ENCODE measurements around the gene RNF146. TPM values are rescaled to one million over a fixed set of nuclear protein-coding genes. Genes with fewer than 3 reads are reported as not detected.

The RNF146 gene
- total RNA-seq, 1 donor from 2014 or later = 46.8 TPM

DNA sequence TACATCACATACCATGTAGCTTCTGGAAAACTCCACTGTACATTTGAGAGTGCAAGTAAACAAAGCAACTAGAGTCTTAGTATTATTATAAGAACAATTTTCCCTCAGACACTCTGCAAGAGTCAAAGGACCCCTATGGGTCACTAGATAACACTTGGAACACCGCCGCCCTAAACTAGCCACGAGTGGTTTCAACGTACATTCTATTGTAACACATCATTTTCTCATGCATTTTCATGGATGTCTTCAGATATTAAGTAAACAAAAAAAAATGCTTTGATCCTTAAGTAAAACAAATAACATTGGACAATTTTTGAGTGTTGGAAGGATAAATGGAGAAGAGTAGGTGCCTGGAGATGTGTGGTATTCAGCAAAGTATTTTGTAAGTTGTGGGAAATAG lies 3.2 kb upstream of the RNF146 start:
- H3K4me1 Mint-ChIP-seq (ENCODE audit: unreplicated experiment) = peaks cover 4% of the 10 kb centered on the region
- TF ChIP-seq, protein P1, sequence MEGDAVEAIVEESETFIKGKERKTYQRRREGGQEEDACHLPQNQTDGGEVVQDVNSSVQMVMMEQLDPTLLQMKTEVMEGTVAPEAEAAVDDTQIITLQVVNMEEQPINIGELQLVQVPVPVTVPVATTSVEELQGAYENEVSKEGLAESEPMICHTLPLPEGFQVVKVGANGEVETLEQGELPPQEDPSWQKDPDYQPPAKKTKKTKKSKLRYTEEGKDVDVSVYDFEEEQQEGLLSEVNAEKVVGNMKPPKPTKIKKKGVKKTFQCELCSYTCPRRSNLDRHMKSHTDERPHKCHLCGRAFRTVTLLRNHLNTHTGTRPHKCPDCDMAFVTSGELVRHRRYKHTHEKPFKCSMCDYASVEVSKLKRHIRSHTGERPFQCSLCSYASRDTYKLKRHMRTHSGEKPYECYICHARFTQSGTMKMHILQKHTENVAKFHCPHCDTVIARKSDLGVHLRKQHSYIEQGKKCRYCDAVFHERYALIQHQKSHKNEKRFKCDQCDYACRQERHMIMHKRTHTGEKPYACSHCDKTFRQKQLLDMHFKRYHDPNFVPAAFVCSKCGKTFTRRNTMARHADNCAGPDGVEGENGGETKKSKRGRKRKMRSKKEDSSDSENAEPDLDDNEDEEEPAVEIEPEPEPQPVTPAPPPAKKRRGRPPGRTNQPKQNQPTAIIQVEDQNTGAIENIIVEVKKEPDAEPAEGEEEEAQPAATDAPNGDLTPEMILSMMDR (conservative IDR thresholded peaks at IDR 0.05) = no peak
- no peak for DNase-seq (ENCODE audit: extremely low spot score, unreplicated experiment)
- H3K27me3 Mint-ChIP-seq = peaks cover 11% of the 10 kb centered on the region
- H3K36me3 Mint-ChIP-seq = no peaks in the 10 kb centered on the region
- H3K4me3 Mint-ChIP-seq = no peak overlapping the region
- H3K9me3 Mint-ChIP-seq = no peaks in the 10 kb centered on the region
- no peak overlapping the region for H3K27ac Mint-ChIP-seq

DNA sequence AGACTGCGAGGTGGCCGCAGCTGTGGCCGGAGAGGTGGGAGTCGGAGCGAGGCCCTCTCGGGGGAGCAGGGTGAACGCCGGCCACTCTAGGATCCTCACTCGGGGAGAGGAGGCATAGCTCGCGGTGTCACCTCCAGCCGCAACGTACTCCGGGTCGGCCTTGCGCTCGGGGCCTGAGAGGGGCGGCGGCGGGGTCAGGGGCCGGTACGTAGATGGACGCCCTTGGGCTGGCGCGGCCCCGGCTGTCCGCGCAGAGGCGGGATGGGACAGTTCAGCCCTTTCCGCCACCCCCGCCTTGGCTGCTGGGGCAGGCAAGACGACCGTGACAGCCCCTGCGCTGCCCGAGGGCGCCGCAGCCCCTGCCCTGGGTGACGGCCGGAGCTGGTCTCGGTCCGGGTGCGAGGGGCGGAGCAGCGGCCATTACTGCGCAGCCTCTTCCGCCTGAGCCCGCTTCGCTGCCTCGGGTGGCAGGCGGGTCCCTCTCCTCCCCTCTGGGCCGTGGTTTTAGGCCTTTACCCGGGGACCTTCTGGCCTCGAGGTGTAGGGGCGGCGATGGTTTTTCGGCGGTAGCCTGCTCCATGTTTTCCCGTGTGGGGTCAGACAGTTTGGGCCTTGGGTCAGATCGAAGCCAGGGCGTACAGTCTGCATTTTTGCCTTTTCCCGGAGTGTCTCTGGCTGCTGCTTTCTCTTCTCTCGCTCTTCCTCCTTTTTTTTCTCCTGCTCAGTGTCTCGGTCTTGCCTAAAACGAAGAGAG lies 405 bp downstream of the RNF146 start:
- peak overlapping the region; percentile 98 for H3K4me3 Mint-ChIP-seq
- DNase-seq (ENCODE audit: extremely low spot score, unreplicated experiment) = peak; percentile 85
- peaks cover 7% of the 10 kb centered on the region for H3K36me3 Mint-ChIP-seq
- H3K4me1 Mint-ChIP-seq (ENCODE audit: unreplicated experiment) = peaks cover 22% of the 10 kb centered on the region
- TF ChIP-seq, protein P1 (conservative IDR thresholded peaks at IDR 0.05) = no peak
- peaks cover 3% of the 10 kb centered on the region for H3K27me3 Mint-ChIP-seq
- H3K9me3 Mint-ChIP-seq = no peaks in the 10 kb centered on the region
- H3K27ac Mint-ChIP-seq = peak overlapping the region; percentile 98

DNA sequence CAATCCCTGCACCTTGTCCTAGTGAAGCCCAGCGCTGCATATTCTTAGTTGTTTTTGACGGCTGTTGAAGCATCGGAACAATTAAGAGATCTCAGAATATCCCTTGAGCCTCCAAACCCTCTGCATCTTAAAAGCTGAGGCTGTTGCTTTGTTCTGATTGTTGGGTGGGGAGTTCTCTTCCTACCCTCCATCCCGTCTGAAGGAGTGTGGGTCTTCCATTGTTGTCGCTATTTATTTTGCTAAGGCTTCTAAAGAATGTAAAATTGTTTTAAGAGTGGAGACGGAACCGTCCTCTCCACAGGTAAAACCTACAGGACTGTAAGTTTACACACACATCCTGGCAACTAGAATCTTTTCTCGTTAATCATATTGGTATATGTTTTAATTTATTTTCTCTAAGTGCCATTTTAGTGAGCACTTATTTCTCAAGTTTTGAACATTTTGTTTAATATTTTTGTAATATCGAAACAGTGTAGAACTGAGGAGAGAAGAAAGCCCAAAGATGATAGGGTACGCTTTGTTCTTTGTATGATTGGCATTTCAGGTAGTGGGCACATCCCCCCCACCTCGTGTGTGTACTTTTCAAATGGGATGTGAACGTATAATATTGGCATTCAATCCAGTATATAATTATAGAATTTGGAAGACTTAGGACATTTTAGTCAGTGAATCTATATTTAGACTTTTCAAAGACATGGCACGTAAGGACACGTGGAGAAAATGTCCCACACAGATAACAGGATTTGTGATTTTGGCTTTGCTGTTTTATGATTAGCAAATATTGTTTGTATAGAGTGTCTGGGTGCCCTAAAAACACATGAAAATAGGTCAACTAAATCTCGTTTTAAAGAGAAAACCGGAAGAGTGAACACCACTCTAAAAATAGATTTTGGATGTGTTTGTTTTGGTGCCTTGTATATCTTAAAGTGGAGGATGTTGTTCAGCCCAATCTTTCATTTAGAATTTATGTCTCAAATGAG lies 1.3 kb downstream of the RNF146 start:
- Mint-ChIP-seq H3K9me3 (no peaks in the 10 kb centered on the region), H3K27me3 (peaks cover 3% of the 10 kb centered on the region), H3K4me1 (ENCODE audit: unreplicated experiment) (peaks cover 24% of the 10 kb centered on the region), H3K4me3 (peak overlapping the region; percentile 98), H3K27ac (peak overlapping the region; percentile 98), H3K36me3 (peaks cover 11% of the 10 kb centered on the region)
- TF ChIP-seq, protein P1 (conservative IDR thresholded peaks at IDR 0.05) = no peak
- DNase-seq (ENCODE audit: extremely low spot score, unreplicated experiment) = no peak

DNA sequence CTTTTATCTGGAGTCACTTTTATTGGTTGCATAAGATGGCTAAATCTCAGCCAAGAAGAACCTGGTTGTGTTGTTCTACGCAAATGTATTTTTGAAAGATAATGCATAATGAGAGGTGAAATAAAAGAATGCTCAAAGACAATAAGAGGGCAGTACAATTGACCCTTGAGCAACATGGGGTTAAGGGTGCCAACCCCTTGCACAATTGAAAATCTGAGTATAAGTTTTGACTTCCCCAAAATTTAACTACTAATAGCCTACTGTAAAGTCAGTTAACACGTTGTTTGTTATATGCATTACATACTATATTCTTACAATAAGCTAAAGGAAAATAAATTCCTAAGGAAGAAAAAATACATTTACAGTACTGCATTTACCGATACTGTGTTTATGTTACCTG lies 5.9 kb downstream of the RNF146 start:
- Mint-ChIP-seq H3K36me3 (peaks cover 15% of the 10 kb centered on the region), H3K4me3 (no peak overlapping the region), H3K9me3 (no peaks in the 10 kb centered on the region), H3K27me3 (no peaks in the 10 kb centered on the region), H3K27ac (no peak overlapping the region), H3K4me1 (ENCODE audit: unreplicated experiment) (peaks cover 39% of the 10 kb centered on the region)
- no peak for DNase-seq (ENCODE audit: extremely low spot score, unreplicated experiment)
- TF ChIP-seq, protein P1 (conservative IDR thresholded peaks at IDR 0.05) = no peak

DNA sequence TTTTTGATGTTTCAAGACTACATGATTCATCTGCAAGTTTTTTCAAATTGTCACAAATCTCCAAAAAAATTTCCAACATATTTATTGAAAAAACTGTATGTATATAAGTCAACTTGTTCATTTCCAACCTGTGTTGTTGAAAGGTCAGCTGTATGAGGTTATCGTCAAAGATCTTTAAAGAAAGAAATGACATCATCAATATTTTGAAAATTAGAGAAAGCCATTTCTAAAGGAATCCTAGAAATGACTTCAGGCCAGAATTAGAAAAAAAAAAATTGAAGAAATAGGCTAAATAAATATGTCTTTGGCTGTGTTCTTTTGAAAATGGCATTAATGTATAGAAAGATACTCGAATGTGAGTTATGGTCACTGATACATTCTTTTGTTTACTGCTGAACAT lies 6.8 kb downstream of the RNF146 start:
- TF ChIP-seq, protein P1 (conservative IDR thresholded peaks at IDR 0.05) = no peak
- Mint-ChIP-seq H3K4me1 (ENCODE audit: unreplicated experiment) (peaks cover 35% of the 10 kb centered on the region), H3K27me3 (no peaks in the 10 kb centered on the region), H3K36me3 (peaks cover 15% of the 10 kb centered on the region), H3K9me3 (no peaks in the 10 kb centered on the region), H3K4me3 (no peak overlapping the region), H3K27ac (no peak overlapping the region)
- DNase-seq (ENCODE audit: extremely low spot score, unreplicated experiment) = no peak

Measured in type B pancreatic cell (in vitro differentiated cells).